Inferior parietal cortex (tissue), 1 donor: ENCODE measurements around the gene EEF1AKMT2.

Experiments used
- DNase-seq: peaks from one replicate; pipeline ENCODE4 v3.0.0-alpha.2; 2016; ENCODE audit errors: extremely low spot score

EEF1AKMT2 gene

DNA sequence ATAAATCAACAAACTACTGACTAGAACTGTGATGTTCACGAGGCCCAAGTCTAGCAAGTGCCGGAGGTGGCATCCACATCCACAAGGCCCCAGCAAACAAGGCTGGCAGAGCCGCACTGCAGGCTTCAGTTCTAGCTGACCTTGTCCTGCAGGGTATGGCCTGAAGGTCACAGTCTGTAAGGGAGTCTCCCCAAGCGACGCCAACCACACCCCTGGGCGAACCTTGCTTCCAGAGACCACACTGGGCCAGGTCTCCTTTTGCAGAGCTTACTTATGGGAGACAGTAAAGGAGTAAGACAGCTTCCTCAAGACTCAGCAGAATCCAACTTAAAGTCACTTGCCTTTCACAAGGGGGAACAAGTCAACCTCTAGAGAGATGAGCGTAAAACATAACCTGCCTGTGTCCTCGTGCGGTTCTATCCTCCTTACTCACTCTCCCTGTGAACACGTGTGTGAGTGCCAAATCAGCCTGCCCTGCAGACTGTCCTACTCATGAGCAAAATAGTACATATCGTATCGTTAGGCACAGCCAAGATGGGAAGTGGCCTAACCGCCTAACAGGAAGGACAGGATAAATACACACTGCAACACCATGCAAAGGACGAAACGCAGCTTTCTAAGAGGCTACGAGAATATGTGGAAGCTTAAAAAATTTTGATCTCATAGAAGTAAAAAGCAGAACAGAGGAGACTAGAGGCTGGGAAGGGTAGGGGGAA is 70.2 kb downstream of the EEF1AKMT2 start:
- no peak for DNase-seq

DNA sequence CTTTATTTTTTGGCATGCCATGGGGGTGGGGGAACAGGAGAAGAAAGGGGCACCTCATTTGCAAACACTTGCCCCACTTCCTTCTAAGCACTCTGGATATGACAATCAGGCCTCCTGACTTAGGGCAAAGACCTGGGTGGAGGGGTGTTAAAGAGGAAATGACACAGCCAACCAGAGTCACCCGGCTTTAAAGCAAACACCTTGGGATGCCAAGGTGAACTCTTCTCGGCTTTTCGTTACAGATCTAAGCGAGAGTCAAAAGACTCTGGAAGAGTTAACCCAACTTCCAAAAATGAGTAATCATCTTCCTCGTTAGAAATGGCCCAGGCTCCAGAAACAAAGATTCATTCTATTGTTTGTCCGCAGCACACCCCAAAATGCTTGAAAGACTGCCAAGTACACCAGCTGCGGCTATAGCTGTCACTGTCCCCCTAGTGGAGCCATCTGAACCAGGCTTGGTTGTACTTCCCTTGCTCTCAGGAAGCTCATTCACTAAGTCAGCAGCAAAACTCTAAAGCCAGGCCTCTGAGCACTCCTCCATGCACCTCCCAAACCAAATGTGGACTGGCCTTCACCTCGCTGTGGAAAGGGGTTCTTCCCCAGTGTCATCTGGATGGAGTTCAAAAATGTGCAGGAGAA is 72.4 kb downstream of the EEF1AKMT2 start:
- peak; percentile 94 for DNase-seq

GRCh38 chr10:124717911-124718741 is 73.6 kb downstream of the EEF1AKMT2 start:
- DNase-seq: no peak

DNA sequence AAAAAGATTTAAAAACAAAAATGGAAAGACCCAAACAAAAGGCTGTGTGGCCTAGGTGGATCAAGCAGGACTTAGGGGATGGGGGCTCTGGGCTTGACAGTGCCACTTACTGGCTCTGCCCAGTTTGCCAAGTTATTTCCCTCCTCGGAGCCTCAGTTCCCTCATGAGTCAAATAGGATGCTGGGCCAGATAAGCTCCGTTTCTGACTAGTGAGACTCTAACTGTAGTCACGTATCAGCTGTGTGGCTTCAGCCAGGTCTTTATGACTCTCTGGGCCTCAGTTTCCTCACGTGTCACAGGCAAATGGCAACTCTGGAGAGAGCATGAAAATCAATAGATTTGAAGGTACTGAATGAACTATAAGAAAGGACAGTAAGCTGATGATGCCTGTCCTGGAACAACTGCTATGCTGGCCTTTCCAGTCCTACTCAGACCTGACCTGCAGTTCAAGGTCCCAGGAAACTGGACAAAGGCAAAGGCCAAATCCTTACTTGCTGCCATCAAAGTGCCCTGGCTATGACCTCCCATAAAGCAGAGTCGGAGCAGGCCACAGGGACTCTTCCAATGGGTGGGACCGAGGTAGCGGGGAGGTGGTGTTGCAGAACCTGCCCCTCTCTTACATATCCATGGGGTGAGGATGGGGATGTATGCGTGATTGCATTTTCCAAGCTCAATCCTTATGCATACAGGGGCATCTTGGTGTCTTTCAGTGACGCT is 74.5 kb downstream of the EEF1AKMT2 start:
- no peak for DNase-seq

GRCh38 chr10:124716369-124716768 is 75.3 kb downstream of the EEF1AKMT2 start:
- DNase-seq: no peak

- DNase-seq: no peak
These were observed 76.2 kb downstream of the EEF1AKMT2 start for GRCh38 chr10:124715439-124715838.

DNA sequence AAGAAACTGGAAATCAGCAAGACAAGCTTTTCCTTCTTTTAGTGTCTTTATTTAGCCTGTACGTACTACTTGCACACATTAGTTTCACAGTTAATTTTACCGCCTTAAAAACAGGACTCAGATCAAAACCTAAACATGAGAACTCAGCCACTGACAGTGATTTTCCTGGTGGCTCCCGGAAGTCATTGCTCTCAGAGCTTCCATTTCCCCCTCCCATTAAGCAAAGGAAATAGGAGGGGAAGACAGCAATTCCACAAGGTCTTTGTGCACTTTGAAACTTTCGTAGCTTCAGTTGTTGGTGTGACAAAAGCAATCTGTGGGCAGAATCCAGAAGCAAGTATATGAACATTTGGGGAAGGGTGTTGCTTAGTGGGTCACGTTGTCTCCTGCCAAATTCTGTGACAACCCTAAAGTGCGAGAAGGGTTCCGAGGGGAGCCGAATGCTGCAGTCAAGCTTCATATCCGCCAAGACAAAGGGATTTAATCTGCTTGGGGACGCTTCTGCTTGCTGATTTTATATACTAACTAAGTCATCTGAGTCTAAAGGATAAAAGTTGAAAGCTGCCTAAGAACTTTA is 77.9 kb downstream of the EEF1AKMT2 start:
- no peak for DNase-seq

DNA sequence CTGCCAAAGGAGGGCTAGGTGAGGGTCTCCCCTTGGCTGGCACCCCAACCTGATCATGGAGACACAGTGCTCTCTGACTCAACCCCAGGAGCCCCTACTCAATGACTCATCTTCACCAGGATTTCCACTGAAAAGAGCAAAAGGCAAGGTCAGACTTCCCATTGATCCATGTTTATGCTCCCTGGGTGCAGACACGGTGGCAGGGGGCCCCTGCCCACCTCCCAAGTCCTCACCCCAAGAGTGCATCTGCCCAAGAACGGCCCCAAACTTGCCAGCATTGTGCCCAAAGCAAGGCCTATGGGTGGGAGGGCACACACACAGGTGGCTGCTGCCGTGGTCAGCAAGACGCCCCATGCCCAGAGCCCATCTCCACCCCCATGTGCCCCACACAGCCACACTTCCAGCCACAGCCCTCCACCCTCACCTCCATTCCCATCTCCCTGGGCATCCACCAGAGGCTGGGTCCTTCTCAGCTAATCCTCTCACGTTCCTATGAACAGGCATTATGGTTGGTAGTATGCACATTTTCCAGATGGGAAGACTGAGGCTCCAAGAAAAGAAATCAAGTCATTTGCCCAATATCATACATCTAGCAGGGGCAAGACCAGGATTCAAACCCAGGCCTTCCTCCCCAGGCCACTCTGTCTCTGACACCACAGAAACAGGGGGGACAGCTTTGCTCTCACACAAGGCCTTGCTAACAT is 78.8 kb downstream of the EEF1AKMT2 start:
- DNase-seq: no peak

DNA sequence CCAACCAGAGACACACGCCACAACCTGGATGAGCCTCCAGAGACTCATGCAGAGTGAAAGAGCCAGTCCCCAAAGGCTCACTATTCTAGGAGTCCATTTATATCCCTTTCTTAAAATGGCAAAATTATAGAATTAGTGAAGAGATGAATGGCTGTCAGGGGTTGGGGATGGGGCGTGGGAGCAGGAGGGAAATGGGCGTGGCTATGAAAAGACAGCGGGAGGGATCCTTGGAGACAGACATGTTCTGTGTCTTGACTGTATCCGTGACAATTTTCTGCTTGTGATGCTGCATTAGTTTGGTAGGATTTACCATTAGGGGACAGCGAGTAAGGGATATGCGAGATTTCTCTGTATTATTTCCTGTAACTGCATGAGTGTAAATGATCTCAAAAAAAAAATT is 80.5 kb downstream of the EEF1AKMT2 start:
- no peak for DNase-seq

DNA sequence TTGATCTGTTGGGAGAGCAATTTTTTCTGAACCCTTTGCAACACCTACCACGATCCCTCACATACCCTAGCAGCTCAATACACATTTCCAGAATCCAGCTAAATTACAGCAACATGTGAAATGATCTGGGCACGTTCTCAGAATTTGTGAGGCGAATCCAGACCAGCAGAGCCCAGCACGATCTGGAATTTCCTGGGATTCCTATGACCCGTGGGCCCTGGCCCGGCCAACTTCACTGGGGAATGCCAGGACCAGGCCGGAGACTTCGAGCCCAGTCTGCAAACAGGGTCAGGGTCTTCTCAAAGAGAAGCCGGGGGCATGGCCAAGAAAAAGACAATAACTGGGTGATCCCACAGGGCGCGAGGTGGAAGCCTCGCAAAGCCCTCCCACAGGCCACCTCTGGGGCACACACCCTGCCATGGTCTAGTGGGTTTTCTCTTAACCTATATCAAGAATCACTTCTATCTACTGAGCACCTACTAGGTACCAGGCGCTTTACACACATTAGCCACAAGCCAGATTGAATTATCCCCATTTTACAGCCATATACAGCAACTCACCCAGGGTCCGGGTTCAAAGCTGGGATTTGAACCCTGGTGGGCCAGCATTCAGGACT is 81.3 kb downstream of the EEF1AKMT2 start:
- DNase-seq: no peak

GRCh38 chr10:124709861-124710260 is 81.8 kb downstream of the EEF1AKMT2 start:
- no peak for DNase-seq

DNA sequence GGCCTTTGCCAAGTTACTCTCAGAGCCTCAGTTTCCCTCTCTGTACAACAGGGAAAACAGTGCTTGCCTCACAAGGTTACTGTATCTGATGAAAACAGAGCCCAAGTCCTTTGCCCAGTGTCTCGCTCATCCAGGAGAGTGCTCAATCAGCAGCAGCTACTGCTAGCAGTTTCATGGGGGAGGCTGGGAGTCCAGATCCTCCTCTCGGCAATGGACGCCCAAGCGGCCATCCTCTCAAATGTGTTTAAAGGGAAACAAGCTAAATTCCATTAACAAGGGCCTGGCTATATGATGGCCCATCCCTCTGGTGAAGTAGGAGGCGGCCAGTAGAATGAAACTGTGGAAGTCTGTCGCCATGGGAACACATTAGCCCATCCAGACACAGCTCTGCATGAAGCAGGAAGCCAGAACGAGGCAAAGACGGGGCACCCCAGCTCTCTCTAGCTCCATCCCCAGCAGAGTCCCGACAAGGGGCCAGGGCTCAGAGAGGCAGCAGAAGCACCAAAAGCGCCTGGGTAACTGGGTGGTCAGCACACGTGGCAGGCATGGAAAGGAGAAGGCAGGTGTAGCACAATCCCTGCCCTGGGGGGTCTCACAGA is 82.7 kb downstream of the EEF1AKMT2 start:
- no peak for DNase-seq

DNA sequence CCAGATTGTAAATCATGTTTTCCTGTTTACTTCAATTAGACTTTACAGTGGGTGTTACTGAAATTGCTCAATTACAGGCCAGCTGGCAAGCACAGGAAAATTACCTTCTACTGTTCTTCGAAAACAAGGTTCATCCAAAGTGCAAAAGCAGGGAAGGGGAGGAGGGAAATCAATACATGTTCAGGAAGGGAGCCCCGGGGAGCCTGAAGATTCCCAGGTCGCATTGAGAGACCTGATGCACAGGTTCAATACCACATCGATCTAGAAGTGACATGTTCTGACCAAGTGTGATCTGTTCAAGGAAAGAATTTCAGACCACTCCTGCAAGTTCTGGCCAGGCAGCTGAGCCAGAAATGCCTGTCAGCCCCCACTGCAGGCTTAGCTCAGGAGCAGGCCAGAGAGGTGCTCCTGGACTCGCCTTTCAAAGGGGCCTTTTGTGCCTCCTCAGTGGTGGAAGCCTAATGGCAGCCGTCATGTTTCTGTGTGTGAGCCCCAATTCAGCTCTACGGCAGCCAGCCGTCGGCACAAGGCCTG is 83.4 kb downstream of the EEF1AKMT2 start:
- DNase-seq: no peak
